IPS-15b (cell line): Measurements from ENCODE around the gene KCNMB3.
"Not testable (repeated sequence)": the region's sequence is repeated elsewhere in the genome, so short reads cannot be mapped to it uniquely, and the experiment has no call there.

ENCODE experiments used
- H3K27me3 ChIP-seq: one replicate; pipeline ENCODE4 v1.6.1; 2013; ENCODE audit warnings: low read length; ENCODE audit not compliant: control insufficient read depth, insufficient read depth
- H3K36me3 ChIP-seq: one replicate; pipeline ENCODE4 v1.6.1; 2013; ENCODE audit warnings: low read length; ENCODE audit not compliant: control insufficient read depth, insufficient read depth
- H3K4me1 ChIP-seq: one replicate; pipeline ENCODE4 v1.6.1; 2013; ENCODE audit warnings: mild to moderate bottlenecking, low read length; ENCODE audit not compliant: control insufficient read depth, insufficient read depth
- H3K4me3 ChIP-seq: one replicate; pipeline ENCODE4 v1.5.1; 2013; ENCODE audit warnings: low read depth, low read length
- H3K9ac ChIP-seq: one replicate; pipeline ENCODE4 v1.6.1; 2013; ENCODE audit warnings: low read depth, mild to moderate bottlenecking, low read length
- H3K9me3 ChIP-seq: one replicate; pipeline ENCODE4 v1.6.1; 2013; ENCODE audit warnings: mild to moderate bottlenecking, low read length; ENCODE audit not compliant: control insufficient read depth, insufficient read depth

KCNMB3 gene

GRCh38 chr3:179233043-179233442 is 17.9 kb downstream of the KCNMB3 start:
- Histone ChIP-seq H3K9me3 (no peaks in the 10 kb centered on the region), H3K27me3 (no peaks in the 10 kb centered on the region), H3K9ac (no peak overlapping the region), H3K36me3 (no peaks in the 10 kb centered on the region), H3K4me3 (no peak overlapping the region), H3K4me1 (no peaks in the 10 kb centered on the region)

GRCh38 chr3:179229177-179229576 is 21.7 kb downstream of the KCNMB3 start:
- Histone ChIP-seq H3K9ac (no peak overlapping the region), H3K27me3 (no peaks in the 10 kb centered on the region), H3K4me3 (no peak overlapping the region), H3K36me3 (no peaks in the 10 kb centered on the region), H3K9me3 (no peaks in the 10 kb centered on the region), H3K4me1 (peaks cover 4% of the 10 kb centered on the region)

DNA sequence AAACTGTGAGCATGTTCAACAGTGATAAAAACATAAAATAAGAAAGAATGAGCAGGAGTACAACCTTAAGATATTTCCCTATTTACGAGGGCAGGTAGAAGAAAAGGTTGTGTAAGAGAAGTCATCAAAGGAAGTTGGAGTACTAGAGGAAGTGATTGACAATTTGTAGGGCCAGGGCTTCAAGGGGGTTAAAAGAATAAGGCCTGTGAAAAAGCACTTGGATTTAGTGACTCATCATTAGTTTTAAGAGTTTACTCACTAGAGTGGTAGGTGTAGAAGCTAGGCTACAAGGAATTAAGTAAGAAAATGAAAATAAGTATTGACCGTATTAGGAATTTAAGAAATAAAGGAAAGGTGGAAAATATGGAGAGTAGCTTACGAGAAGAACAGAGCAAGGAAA is 23.6 kb downstream of the KCNMB3 start:
- H3K36me3 ChIP-seq = no peaks in the 10 kb centered on the region
- H3K4me3 ChIP-seq = no peak overlapping the region
- no peaks in the 10 kb centered on the region for H3K9me3 ChIP-seq
- no peak overlapping the region for H3K9ac ChIP-seq
- H3K27me3 ChIP-seq = no peaks in the 10 kb centered on the region
- H3K4me1 ChIP-seq = peaks cover 4% of the 10 kb centered on the region

DNA sequence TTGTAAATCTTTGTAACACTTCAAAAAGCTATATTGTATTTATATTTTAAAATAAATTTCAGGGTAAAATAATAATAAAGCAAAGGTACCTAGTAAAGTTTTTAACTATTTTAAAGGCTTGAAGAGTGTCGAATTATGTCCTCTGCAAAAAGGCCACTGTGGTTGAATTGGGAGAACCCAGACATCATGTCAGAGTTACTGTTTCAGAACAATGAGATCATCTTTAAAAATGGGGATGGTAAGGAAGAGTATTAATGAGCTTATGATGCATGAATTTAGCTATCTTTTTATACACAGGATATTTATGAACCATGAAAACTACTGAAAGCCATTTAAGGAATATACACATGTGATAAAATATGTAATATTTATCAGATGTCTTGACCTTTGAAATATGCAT is 26.3 kb downstream of the KCNMB3 start:
- no peak overlapping the region for H3K9ac ChIP-seq
- peaks cover 4% of the 10 kb centered on the region for H3K4me1 ChIP-seq
- H3K9me3 ChIP-seq = no peaks in the 10 kb centered on the region
- H3K4me3 ChIP-seq = no peak overlapping the region
- H3K27me3 ChIP-seq = no peaks in the 10 kb centered on the region
- no peaks in the 10 kb centered on the region for H3K36me3 ChIP-seq

GRCh38 chr3:179223548-179223947 is 27.4 kb downstream of the KCNMB3 start:
- peaks cover 4% of the 10 kb centered on the region for H3K4me1 ChIP-seq

GRCh38 chr3:179218213-179218612 is 32.7 kb downstream of the KCNMB3 start:
- H3K9ac ChIP-seq, H3K27me3 ChIP-seq, H3K9me3 ChIP-seq, H3K4me3 ChIP-seq, H3K36me3 ChIP-seq, H3K4me1 ChIP-seq: not testable (repeated sequence)

More at GRCh38 chr3:179223548-179223947, 27.4 kb downstream of the KCNMB3 start:
- no peaks in the 10 kb centered on the region for H3K9me3 ChIP-seq
- H3K9ac ChIP-seq = no peak overlapping the region
- no peaks in the 10 kb centered on the region for H3K27me3 ChIP-seq
- H3K4me3 ChIP-seq = no peak overlapping the region
- no peaks in the 10 kb centered on the region for H3K36me3 ChIP-seq

GRCh38 chr3:179215550-179215949 is 35.4 kb downstream of the KCNMB3 start:
- H3K9ac ChIP-seq, H3K27me3 ChIP-seq, H3K4me3 ChIP-seq, H3K9me3 ChIP-seq, H3K36me3 ChIP-seq, H3K4me1 ChIP-seq: not testable (repeated sequence)

DNA sequence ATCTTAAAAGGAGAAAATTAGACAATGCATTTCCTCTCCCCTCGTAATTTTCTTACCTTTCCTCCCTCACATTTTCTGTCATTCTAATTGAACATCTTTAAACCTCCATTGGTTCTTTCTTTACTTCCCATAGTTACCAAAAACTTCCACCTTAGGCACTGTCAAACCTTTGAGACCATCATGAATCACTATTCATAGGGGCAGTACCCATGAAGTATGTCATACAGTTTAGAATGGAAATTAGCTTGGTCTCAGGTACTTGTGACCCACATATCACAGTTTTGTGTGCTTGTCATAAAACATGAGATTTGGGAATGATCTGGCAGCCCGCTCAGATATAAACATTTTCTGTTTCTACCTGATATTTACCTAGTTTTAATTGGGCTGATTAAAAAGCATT is 50.1 kb downstream of the KCNMB3 start:
- Histone ChIP-seq H3K4me3 (no peak overlapping the region), H3K27me3 (no peaks in the 10 kb centered on the region), H3K36me3 (peaks cover 3% of the 10 kb centered on the region), H3K9ac (no peak overlapping the region), H3K9me3 (no peaks in the 10 kb centered on the region), H3K4me1 (no peaks in the 10 kb centered on the region)

DNA sequence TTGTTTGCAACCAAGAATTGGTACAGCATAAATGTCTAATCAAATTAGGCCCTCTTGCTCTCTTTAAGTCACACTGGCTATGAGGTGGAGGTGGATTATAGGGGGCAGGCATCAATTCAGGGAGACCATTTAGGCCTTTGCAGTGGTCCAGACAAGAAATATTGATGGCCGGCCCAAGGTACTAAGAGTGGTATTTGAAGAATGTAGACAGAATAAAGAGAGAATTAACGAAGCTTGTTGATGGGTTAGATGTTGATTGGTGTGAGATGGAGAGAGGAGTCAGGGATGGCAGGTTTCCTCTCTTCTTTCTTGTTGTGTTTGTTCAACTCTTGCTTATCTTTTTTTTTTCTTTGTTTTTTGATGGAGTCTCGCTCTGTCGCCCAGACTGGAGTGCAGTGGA is 54.2 kb downstream of the KCNMB3 start:
- Histone ChIP-seq H3K4me3 (no peak overlapping the region), H3K9me3 (no peaks in the 10 kb centered on the region), H3K4me1 (no peaks in the 10 kb centered on the region), H3K36me3 (no peaks in the 10 kb centered on the region), H3K27me3 (no peaks in the 10 kb centered on the region), H3K9ac (no peak overlapping the region)

GRCh38 chr3:179196098-179196497 is 54.8 kb downstream of the KCNMB3 start:
- Histone ChIP-seq H3K4me1 (no peaks in the 10 kb centered on the region), H3K27me3 (no peaks in the 10 kb centered on the region), H3K4me3 (no peak overlapping the region), H3K9me3 (no peaks in the 10 kb centered on the region), H3K9ac (no peak overlapping the region), H3K36me3 (no peaks in the 10 kb centered on the region)

DNA sequence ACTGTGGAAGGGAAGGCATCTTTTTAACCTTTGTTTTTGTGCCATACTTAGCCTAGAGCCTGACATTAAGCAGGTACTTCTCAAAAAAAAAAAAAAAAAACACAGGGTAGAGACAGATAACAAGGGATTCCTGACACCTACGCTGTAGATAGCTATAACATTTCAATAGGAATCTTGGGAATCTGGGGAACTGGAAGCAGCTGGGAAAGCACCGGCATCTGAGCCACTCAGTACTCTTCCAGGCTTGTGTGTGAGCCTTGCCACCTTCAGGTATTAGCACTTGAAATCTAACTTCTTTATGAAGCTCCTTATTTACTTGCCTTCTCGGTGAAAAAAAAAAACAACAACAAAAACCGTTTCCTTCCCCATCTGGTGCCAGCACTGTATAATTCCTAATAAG is 56.0 kb downstream of the KCNMB3 start:
- no peaks in the 10 kb centered on the region for H3K27me3 ChIP-seq
- H3K36me3 ChIP-seq = no peaks in the 10 kb centered on the region
- peaks cover 8% of the 10 kb centered on the region for H3K4me1 ChIP-seq
- no peak overlapping the region for H3K4me3 ChIP-seq
- no peak overlapping the region for H3K9ac ChIP-seq
- H3K9me3 ChIP-seq = no peaks in the 10 kb centered on the region
